Muscle of arm (tissue), 12 donors: ENCODE measurements around the gene TTLL9. TPM values are rescaled to one million over a fixed set of nuclear protein-coding genes. Genes with fewer than 3 reads are reported as not detected.
A peak's percentile ranks its signal among the peaks of the same experiment; 100 is the strongest.

Experiments
- DNase-seq: peaks from one replicate; pipeline ENCODE4 v3.0.0-alpha.2; 2013
- polyA plus RNA-seq, 12 donors: library from polyadenylated mRNA; unstranded; fragments of 120-200 nt; gene quantifications; one replicate each; pipeline ENCODE4 v1.2.1, GENCODE V29; 2013; ENCODE audit not compliant: insufficient read length in 12 of 12

The TTLL9 gene
- polyA plus RNA-seq, 12 donors = 0.18 to 0.47 (median 0.38) TPM; not detected in 5

GRCh38 chr20:31945319-31945718, 74.9 kb downstream of the TTLL9 start:
- no peak for DNase-seq

DNA sequence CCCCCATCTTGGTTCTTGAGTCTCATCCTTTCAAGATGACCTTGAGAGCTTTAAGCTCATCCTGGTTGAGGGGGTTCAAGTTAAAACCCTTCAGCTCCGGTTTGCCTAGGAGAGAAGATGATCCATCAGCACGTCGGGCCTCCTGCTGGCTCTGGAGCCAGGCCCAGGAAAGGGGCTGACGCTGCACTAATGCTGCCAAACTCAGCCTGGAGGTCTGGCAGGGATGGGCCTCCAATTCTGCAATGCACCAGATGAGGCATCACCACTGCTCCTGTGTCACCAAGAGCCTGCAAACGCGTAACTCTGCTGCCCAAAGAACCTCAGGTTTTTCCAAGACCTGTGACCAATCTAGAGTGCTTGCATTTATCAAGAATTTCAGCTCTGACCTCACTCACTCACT, 75.4 kb downstream of the TTLL9 start:
- no peak for DNase-seq

GRCh38 chr20:31948008-31948407, 77.6 kb downstream of the TTLL9 start:
- DNase-seq = no peak

DNA sequence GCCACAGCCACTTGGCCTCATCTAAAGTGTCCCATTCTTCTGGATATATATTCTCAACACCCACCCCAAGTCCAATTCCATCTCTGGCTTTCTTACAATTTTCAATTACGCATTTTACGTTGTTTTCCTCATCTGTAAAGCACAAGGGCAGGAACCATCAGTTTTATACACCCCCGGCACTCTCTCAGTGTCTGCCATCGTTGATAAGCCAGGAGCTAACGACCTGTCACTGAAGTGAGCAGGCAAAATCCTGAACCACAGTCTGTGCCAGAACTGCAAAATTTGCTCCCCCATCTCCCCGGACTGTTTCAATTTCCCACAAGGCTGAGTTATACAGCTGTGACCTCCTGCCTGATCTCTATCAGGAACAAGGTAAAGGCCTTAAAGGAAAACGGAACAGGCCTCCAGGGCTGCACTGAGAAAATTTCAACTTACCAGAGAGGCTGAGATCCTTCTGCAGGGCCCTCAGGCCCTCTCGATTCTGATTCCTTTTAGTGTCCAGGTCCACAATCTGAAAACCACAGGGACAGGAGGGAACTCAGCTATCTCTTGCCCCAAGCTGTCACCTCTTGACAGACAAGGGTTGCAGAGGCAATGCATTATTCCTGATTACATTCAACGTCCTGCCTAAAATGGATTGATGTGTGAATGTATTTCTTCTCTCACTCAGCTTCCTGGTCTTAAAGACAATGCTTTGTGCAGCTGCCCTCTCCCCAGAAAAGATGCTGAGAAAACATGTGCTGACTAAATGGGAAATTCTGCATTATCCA, 79.6 kb downstream of the TTLL9 start:
- DNase-seq = no peak

GRCh38 chr20:31951203-31951529, 80.7 kb downstream of the TTLL9 start:
- no peak for DNase-seq

DNA sequence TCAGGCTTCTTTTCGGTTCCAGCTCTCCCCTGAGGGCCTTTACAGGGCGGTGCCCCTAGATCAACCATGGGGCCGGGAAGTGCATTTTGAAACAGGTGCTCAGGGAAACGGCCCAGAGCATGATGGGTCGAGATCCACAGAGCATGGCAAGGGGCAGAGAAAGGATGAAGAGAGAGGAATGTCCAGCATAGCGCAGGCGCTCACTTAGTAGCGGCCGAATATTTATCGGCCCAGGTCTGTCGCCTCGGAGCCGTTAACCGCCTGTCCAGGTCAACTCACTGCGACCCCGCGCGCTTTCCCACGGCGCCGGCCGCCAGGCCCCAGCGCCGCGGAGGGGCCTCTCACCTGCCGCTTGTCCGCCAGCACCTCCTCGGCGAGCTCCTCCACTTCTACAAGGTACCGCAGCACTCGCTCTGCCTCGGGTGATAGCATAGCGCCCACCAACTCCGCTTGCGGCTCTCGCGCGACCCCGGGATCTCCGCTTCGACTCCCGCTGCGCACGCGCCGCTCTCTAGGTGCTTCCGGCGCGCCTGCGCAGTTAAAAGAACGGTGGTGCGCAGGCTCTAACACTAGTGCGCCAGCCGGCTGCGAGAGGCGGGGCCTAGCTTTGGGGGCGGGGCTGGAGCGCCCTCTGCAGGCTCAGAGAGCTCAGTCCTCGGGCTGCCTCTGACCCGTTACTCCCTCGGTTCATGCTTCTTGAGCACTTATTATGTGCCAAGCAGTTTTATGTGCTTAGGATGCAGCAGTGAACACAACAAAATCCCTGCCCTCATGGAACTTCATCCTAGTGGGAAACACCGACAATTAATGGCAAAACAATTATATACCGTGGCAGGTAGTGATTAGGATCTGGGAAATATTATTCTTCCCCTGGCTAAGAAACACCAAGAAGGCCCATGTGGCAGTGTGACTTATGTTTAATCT, 81.4 kb downstream of the TTLL9 start, which contains the start of gene PDRG1:
PDRG1 (minus strand) TSS at position 517 of the 924 bp plus-strand sequence; CDS start at position 432, 85 bp downstream.
- peak; percentile 96 for DNase-seq

DNA sequence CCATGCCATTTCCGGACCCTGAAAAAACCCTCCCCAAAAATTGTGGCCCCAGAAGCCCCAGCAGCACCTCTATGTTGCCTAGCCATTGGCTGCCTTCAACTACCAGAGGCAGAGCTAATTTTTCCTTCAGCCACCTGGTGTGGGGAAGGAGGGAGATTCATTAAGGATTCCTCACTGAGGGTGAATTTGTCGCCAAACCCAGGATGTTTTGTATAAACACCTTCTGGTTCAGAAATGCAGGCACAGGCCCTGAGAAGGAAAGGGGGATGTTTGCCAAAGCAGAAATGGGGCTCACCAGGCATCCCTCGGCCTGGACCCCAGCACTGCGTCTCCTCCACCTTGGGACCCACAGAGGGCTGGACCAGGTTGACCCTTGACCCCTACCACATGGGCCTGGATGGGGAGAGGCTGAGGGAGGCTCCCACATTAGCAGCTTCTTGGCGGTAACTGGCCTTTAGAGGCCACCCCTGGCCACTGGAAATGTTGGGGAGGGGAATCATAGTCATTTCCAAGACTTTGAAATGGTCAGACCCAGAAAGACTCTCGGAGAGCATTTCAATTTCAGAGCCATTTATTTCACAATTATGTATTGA, 83.2 kb downstream of the TTLL9 start:
- DNase-seq = no peak

DNA sequence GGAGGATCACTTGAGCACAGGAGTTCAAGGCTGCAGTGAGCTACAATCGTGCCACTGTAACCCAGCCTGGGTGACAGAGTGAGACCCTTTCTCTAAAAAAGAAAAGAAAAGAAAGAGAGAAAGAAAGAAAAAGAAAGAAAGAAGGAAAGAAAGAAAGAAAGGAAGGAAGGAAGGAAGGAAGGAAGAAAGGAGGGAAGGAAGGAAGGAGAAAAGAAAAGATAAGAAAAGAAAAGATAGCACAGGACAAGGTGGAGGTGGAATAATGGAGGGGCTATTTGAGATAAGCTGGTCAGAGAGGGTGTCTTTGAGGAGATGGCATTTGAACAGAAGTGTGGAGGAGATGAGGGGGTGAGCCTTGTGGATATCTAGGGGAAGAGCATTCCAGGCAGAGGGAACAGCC, 84.1 kb downstream of the TTLL9 start:
- DNase-seq = no peak

DNA sequence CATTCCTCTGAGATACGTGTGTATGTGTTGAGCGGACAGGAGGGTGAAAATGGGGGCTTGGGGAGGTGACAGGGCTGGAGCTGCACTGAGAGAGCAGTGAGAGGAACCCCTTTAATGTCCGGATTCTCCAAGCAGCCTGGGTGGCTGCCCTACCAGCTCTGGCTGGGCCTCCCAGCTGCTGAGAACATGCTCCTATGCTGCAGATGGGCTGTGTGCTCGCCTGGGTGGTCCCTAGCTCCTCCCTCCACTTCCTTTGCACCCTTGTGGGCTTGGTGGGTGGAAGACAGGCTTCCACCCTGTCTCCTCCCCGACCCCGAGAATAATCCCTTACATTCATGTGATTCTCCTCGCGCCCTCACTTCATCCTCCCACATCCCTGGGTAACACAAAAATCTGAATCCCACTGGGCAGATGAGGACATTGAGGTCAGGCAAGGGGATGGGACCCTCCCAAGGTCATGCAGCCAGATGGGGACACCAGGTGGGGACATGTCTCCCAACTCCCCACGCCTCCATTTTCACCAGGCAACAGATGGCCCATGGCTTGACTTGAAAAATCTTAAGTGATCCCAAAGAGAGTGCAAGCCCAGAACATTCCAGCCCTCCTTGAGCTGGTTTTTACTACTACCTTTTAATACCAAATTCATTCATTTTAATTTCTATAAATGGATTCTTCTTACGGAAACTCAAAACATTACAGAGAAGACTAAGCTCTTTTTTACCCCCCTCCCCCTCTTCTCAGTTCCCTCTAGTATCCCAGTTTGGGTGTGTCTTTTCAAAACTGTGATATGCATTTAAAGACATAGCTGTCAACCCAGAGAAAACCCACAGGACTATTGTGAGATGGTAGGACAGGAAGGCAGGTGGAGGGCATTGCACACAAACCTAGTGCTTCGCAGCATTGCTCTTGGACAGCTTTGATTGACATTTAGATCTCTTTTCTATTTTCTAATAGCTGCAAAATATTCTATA, 86.4 kb downstream of the TTLL9 start:
- DNase-seq = no peak

- DNase-seq = no peak
These were observed 92.3 kb downstream of the TTLL9 start for GRCh38 chr20:31962761-31963160.

DNA sequence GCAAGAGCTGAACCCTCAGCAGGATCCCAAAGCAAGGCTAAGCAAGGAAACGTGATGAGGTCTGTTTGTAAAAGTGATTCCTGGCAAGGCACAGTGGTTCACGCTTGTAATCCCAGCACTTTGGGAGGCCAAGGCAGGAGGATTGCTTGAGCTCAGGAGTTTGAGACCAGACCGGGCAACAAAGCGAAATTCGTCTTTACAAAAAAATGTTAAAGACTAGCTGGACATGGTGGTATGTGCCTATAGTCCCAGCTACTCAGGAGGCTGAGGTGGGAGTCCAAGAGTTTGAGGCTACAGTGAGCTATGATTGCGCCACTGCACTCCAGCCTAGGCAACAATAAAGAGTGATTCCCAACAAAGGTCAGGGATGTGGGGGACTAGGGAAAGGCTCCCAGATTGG, 93.5 kb downstream of the TTLL9 start:
- no peak for DNase-seq

- DNase-seq = no peak
These were observed 96.7 kb downstream of the TTLL9 start for GRCh38 chr20:31966991-31967655.

DNA sequence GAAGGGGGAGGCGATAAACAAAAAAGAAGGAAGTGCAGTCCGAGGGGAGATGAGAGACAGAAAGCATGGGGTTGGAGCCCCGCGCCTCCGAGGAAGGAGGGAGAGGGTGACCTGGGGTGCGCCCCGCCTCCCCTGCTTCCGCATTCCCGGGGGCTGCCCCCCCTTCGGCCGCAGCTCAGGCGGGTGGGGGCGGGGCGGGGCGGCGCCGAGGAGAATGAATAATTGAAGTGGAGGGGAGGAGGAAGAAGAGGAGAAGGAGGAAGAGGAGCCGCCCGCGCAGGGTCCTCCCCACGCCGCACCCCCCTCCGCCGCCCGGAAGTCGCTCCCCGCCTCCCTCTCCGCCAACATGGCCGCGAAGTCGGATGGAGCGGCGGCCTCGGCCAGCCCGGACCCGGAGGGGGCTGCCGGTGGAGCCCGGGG, 97.4 kb downstream of the TTLL9 start, which contains the start of gene XKR7:
XKR7 (plus strand) TSS at position 322 of the 420 bp plus-strand sequence; CDS start at position 347, 25 bp downstream.
- no peak for DNase-seq

DNA sequence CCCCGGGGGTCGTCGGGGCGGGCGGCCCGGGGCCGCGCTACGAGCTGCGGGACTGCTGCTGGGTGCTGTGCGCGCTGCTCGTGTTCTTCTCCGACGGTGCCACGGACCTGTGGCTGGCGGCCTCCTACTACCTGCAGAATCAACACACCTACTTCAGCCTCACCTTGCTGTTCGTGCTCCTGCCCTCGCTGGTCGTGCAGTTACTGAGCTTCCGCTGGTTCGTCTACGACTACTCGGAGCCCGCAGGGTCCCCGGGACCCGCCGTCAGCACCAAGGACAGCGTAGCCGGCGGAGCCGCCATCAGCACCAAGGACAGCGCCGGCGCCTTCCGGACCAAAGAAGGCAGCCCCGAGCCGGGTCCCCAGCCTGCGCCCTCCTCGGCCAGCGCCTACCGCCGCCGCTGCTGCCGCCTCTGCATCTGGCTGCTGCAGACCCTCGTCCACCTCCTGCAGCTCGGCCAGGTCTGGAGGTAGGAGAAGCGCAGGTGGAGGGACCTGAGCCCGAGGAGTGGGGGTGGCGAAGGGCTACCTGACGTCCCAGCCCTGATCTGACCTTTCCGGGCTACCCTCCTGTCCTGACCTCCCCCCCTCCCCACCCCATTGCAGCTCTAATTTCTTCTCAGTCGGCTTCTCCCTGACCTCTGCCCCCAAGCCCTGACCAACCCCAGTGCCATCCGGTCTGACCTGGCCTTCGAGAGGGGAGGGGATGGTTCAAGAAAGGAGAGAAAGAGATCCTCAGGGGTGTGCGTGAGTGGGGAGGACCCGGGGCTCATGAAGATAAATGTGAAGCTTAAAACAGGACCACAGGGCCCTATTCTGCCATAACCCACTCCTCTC, 98.1 kb downstream of the TTLL9 start:
- DNase-seq = peak; percentile 89

- no peak for DNase-seq
These were observed 99.6 kb downstream of the TTLL9 start for GRCh38 chr20:31969991-31970390.

DNA sequence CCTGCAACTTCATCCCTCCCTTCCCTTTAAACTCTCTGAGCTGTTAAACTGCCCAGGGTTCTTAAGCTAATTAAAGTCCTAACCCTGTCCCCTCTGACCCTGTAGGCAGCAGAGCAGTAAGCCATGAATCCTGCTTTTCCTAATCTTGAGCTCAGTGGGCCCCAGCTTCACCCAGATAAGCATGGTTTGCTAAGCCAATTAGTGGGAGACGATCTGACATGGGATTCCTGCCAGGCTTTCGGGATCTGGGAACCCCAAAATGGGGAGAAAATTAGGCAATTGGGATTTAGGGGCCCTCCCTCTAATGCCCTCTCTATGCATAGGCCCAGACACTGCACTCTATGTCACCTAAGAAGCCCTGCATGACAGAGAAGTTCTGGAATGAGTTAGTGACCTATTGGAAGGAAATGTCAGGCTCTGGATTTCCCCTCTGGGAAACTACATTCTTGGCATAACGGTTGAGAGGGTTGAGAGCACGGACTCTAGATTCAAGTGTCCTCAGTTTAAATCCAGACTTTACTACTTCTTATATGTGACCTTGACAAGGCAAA, 102.1 kb downstream of the TTLL9 start:
- DNase-seq = no peak

DNA sequence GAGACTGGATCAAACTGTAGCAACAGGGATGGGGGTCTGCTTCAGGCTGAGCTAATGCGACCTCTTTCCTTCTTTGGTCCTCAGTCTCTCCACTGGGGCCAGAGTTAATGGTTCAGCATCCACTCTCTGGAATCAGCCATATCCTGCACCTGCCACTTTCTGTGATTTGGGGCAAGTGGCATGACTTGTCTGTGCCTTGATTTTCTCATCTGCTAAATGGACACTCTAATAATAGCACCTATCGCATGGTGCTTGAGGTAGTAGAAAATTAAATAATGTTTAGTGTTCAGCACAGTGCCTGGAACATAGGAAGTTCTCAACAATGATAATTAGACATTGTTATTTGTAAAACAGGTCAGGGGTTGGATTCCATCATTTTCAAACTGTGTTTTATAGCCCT, 103.9 kb downstream of the TTLL9 start:
- no peak for DNase-seq

DNA sequence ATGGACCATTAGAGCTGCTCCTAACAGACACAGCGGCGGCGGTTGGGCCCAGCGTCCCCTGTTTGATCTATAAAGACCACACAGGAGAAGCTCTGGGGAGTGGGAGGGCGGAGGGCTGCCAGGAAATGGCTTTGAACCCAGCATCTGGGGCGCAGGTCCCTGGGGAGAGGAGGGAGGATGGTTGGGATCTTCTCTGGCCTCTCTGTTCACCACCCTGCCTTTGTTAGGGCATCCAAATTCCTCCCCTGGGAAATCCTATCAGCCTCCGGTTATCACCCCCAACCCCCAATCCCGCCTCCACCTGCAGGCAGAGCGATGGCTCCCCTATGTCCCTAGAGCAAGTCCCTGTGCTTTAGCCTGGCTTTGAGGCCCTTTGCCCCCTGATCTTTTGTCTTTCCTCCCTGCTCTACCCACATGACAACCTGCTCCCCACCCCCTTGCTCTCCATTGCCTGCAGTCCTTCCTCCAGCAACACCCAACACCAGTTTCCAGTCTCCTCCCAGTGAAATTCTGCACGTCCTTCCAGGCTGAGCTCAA, 104.6 kb downstream of the TTLL9 start:
- no peak for DNase-seq

DNA sequence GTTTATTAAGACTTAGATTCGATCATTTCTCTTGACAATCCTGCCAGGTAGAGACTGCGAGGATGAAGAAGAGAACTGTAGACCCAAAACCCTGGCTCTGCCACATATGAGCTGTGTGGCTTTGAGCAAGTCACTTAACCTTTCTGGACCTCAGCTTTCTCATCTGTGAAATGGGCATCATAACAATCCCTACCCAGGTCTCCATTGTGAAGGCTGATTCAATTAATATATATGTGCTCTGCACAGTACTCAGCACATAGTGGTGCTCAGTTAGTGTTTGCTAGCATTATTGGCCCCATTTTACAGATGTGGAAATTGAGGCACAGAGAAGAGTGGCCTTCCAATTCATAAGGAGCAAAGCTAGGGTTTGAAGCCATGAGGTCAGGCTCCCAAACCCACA, 105.4 kb downstream of the TTLL9 start:
- DNase-seq = no peak
